AG08395 (cell line): ENCODE measurements around the gene HYAL3.
"Not testable (repeated sequence)": the region's sequence is repeated elsewhere in the genome, so short reads cannot be mapped to it uniquely, and the experiment has no call there.

Experiments
- DNase-seq: peaks from one replicate; pipeline ENCODE4 v3.0.0; 2012; ENCODE audit warnings: mixed read lengths, low spot score

The HYAL3 gene

DNA sequence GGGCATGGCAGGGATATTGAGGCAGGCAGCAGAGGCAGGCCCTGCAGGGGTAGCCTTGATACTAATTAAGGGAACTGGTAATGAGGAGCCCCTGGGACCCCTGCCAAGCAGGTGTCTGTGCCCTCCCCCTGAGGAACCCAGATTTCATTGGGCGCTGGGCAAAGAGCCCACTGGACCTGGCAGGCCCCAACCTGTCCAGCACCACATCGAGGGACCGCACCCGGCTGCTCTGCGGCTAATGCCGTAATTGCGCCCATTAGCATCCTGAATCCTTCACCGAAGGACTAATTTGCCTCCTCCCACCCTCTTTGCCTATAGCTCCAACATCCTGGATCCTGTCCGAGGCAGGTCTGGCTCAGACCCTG, 44.0 kb downstream of the HYAL3 start:
- DNase-seq: no peak

DNA sequence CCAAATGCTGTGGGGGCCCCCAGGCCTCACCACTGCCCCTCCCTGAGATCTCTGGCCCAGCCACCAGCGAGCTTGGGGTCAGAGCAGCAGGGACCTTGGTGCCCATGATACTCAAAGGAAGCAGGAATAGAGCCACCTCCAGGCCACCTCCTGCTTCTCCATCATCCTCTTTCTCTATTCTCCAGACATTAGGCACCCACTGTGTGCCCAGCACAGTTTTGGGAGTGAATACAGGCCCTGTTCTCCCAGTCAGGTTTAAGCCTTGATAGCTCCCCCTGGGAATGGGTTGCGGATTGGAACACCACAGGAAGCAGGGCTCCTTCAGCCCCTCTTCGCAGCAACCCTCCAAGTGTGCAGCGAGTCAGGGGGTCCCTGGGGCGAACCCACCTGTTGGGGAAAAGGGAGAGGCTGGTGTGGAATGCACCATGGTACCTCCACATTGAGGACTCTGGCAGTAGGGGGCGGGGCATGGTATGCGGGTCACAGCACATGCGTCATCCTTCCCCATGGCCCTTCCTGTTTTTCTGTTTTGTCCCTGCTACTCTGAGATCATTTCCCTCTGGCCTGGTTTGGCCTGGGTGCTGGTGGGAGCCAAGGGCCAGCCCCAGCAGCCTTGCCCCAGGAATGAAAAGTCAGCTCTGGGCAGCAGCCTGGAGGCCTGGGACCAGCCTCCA, 44.5 kb downstream of the HYAL3 start:
- peak; percentile 46 for DNase-seq

DNA sequence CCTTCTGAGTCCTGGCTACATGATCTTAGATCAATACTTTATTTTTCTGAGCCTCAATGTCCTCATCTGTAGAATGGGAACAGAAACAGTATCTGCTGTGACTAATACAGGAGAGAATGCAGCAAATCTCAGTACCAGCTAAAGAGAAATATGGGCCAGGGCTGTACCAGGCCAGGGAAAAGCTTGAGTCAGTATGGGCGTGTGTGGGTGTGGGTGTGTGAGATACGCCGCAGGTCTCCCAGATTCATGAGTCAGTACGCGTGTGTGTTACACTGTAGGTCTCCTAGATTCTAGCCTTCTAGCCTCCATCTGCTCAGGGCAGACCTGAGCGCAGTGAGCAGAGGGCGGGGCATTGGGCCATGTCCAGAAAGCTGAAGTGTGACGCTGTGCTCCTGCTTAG, 48.0 kb downstream of the HYAL3 start:
- peak; percentile 54 for DNase-seq

DNA sequence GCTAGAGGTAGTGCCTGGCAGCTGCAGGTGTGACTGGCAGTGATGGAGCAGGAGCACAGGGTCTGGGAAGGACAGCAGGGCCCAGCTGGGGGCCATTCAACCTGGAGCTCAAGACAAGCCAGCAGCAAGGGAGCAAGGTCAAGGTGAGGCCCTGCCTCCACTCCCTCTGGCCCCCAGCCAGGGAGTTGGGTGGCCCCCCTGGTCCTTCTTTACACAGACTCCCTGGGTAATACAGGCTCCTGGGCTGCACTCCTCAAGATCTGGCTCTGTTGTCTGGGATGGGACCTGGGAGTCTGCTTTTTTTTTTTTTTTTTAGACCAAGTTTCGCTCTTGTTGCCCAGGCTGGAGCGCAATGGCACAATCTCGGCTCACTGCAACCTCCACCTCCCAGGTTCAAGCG, 48.7 kb downstream of the HYAL3 start:
- no peak for DNase-seq

DNA sequence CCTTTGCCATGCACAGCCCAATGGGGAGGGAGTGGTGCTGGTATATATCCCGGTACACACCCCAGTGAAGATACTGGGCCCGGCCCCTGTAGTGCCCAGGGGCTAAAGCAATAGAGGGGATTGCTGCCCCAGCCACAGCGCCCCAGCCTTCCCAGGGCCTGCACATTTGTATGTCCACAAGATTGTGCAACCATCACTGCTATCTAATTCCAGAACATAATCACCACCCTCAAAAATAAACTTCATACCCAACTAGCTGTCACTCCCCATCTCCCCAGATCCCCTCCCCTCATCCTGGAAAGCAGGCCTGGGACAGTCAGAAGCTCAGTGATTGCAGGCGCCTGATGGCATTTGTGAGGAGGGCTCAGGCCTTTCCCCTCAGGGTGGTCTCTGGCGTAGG, 49.7 kb downstream of the HYAL3 start:
- no peak for DNase-seq

DNA sequence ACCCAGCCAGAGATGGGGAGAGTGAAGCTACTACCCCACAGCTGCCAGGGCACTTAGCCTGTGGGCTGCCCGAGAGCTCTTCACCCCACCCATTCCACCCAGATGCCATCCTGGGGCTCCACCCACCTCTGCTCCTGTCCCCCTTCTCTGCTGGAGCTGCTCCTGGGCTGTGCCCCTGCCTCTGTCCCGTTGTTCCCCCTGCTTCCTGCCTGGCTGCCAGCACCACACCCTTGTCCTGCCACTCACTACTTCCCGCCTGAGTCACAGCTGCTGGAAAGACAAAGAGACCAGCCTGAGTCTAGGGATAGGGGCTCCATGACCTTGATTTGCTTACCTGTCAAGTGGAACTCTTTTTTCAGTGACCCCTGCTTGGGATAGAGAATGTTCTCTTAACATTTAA, 50.8 kb downstream of the HYAL3 start:
- no peak for DNase-seq

DNA sequence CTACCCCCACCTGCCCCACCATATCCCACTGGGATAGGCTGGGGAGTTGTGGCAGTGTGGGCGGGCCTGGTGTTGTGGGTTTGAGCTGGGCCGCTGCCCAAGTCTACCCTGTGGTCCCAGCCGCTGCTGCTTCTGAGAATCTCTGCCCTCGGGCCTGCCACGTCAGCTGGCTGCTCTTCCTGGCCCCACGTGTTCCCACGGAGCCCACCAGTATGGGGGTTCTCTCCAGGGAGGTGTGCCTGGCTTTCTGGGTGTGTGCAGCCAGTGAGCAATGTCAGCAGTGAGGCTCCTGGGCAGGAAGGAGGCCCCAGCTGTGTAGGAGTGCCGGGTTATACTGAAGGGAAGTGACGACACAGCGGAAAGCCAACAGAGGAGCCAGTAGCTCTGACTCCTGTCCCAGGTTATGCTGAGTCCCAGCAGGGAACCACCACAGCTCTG, 52.7 kb downstream of the HYAL3 start:
- DNase-seq: peak; percentile 80

DNA sequence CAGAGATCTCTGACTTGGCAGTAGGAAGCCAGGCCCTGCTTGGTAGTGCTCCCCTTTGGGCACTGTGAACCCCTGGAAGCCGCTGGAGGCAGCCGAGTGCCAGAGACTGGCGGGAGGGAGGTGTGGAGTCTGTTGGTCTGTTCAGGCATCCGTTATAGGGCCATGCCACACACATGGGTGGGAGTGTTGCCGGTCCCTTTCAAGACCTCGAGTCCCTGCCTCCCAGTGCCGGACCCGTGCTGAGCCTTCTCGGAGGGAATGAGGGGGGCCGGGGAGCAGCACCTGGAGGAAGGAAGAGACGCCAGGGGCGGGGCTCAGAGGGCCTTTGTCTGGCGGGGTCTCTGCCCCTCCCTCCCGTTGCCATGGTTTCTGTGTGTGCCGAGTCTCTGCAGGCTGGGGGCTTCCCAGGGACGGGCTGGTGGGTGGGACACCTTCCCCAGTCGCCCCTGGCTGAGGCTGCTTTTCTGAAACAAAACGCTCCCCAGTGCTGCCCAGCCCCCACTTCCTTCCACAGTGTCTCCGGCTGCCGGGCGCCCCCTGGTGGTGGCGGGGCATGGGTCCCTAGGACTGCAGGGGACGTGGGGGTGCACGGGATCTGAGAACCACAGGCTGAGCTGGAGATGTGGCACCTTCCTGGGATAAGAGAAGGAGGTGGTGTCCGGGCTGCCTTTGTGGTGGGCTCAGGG, 53.2 kb downstream of the HYAL3 start:
- peak; percentile 84 for DNase-seq

DNA sequence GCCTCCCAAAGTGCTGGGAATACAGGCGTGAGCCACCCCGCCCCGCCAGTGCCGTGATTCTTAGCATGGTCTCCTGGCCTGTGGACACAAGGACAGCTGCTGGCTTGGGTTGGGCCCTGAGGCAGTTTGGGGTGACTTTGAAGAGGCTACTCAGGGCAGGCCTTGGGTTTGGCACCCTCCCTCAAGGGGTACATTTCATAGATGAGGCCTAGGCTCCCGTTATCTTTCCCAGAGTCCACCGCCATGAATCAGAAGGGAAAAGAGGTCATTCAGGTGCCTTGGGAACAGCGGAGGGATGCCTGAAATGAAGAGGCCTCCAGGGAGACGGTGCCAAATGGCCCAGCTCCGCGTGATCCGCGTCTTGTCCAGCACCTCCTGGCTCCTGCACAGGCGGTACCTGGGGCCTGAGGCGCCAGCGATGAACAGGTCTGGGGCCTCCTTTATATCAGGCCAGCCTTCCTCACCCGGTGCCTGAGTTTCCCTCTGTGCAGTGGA, 53.9 kb downstream of the HYAL3 start:
- DNase-seq: no peak

DNA sequence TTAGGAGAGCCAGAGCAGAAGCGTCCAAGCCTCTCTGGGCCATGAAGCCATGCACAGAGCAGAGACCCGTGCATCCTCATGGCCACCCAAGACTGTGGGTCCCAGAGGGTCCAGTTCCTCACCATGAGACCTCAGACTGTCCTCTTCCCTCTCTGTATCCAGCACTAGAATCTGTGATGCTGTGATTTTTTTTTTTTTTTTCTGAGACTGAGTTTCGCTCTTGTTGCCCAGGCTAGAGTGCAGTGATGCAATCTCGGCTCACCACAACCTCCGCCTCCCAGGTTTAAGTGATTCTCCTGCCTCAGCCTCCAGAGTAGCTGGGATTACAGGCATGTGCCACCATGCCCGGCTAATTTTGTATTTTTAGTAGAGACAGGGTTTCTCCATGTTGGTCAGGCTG, 54.4 kb downstream of the HYAL3 start:
- not testable (repeated sequence) for DNase-seq

DNA sequence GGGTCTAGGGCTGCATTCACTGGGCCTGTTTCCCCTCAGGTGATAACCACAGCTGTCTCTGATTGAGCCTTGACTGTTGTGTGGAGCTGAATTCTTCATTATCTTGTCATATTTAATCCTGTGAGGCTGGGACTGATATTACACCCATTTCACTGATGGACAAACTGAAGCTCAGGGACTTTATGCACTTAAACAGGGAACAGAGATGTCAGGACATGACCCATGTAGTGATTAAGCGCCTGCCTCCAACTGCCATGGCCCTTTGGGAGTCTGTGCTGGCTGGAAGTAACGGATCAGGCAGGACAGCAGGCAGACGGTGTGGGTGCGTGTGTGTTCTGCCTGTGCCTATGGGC, 55.7 kb downstream of the HYAL3 start:
- DNase-seq: no peak

DNA sequence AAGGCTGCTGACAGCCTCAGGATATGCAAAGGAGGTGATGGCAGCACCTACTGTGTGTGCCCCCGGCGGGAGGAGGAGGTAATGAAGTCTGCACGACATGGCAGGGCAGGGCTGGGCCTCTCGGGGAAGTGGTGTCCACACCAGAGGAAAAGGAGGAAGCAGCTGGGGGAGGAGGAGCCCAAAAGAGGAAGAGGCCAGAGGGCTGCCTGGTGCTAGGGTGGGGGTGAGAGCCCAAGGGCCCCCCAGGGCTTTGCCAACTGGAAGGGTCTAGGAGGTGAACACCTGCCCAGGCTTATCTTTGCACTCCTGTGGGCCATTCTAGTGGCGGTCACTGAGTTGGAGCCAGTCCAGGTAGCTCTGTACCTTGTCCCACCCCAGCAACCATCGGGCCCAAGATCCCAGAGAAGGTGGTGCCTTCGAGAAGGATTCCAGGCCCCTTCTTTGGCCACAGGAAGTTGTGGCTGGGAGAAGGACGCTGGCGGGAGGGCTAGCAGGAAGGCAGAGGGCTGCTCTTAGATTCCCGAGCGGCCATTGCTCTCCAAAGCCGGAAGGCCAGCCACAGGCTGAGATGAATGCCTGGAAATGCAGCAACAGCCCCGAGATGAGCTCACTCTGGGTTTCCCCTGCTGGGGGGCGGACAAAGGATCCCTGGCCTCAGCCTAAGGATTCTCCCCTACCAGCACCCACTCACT, 56.2 kb downstream of the HYAL3 start:
- DNase-seq: no peak
